Motor neuron (in vitro differentiated cells): ENCODE data around the gene OVCA2. TPM values are rescaled to one million over a fixed set of nuclear protein-coding genes. Genes with fewer than 3 reads are reported as not detected.

Experiments used
- ATAC-seq, 8 experiments: fragments of 200-7000 bp; cut with Tn5 transposase; replicated peaks in 6 of 8; 2 replicates each; pipeline ENCODE4 v1.8.0; 2021; ENCODE audit warnings: mild to moderate bottlenecking in 8 of 8, moderate library complexity in 8 of 8
- H3K27ac ChIP-seq, 2 donors: fragments of 250-450 bp; sonication (Bioruptor Pico); 2 replicates each; pipeline ENCODE4 v1.9.0; 2021; ENCODE audit warnings: antibody characterized with exemption in 2 of 2, mild to moderate bottlenecking in 2 of 2, moderate library complexity in 1 of 2
- H3K4me1 ChIP-seq, 2 donors: fragments of 250-450 bp; sonication (Bioruptor Pico); replicated peaks in 1 of 2; 2 replicates each; pipeline ENCODE4 v1.6.1; 2021; ENCODE audit warnings: antibody characterized with exemption in 2 of 2, mild to moderate bottlenecking in 2 of 2, moderate library complexity in 1 of 2
- H3K4me3 ChIP-seq, 5 donors: fragments of 250-450 bp; sonication (Bioruptor Pico); 2 replicates each; pipeline ENCODE4 v1.9.0; 2021; ENCODE audit warnings: antibody characterized with exemption in 5 of 5, mild to moderate bottlenecking in 5 of 5, moderate library complexity in 4 of 5
- WGBS, 10 experiments: fragments of 450-650 bp; shearing (Covaris generic); methylation state at CpG; one replicate each; pipeline ENCODE4 v1.0.0; 2022; 5-methylcytosine and 5-hydroxymethylcytosine counted together
- in situ Hi-C, 9 experiments: fragments of 400-800 bp; cut with MboI; loops; one replicate each; pipeline ENCODE4 v1.15.0; 2021; ENCODE audit warnings: low sequenced_read_pairs in 9 of 9, low pct_unique_long_range_greater_than_20kb in 2 of 9; ENCODE audit not compliant: unreplicated experiment in 9 of 9
- total RNA-seq, 8 experiments: library from RNA; unstranded; fragments of 300-600 nt; gene quantifications; 2 replicates each; pipeline versions ENCODE4 v1.2.3 to v1.2.4, GENCODE V29; 2022

OVCA2 gene
- total RNA-seq, 8 experiments from 2014 or later, result 10.1 to 28.5 (median 20.2) TPM

- 20 to 100% (median 85%) methylated on average over 1 to 10 of the region's 21 CpGs; no CpG with 5 or more reads in 3 of the 10 experiments for WGBS, 10 experiments
- peaks cover 0 to 5% of the 10 kb centered on the region in 2 donors for H3K4me1 ChIP-seq
- no peak for ATAC-seq
- in situ Hi-C loops, result loop anchor here in 5 of 9 experiments (10.0 to 25.0 kb wide), 2 partner anchors 178 to 185 kb away; no protein-coding TSS in a partner anchor
- H3K4me3 ChIP-seq, result no peak overlapping the region
- H3K27ac ChIP-seq, result no peak overlapping the region
These were observed 17.9 kb downstream of the OVCA2 start for GRCh38 chr17:2059547-2060384.

- WGBS, 10 experiments, result 93 to 100% methylated on average over 1 to 5 of the region's 6 CpGs; no CpG with 5 or more reads in 8 of the 10 experiments
- peaks cover 0 to 4% of the 10 kb centered on the region in 2 donors for H3K4me1 ChIP-seq
- no peak overlapping the region for H3K4me3 ChIP-seq
- H3K27ac ChIP-seq, result no peak overlapping the region
- ATAC-seq, result no peak
- in situ Hi-C loops, result loop anchor here in 3 of 9 experiments (25.0 kb wide), 1 partner anchor 177 kb away; no protein-coding TSS in a partner anchor
These were observed 18.5 kb downstream of the OVCA2 start for GRCh38 chr17:2060385-2060658.

- no peak overlapping the region for H3K4me3 ChIP-seq
- in situ Hi-C loops, result loop anchor here in 3 of 9 experiments (25.0 kb wide), 1 partner anchor 176 kb away; no protein-coding TSS in a partner anchor
- H3K27ac ChIP-seq, result no peak overlapping the region
- 57 to 100% (median 90%) methylated on average over 2 to 8 of the region's 21 CpGs; no CpG with 5 or more reads in 4 of the 10 experiments for WGBS, 10 experiments
- ATAC-seq, result peak in 2 of 8 experiments; percentile 0
- H3K4me1 ChIP-seq, result no peaks in the 10 kb centered on the region
These were observed 19.0 kb downstream of the OVCA2 start for GRCh38 chr17:2060681-2061440.

DNA sequence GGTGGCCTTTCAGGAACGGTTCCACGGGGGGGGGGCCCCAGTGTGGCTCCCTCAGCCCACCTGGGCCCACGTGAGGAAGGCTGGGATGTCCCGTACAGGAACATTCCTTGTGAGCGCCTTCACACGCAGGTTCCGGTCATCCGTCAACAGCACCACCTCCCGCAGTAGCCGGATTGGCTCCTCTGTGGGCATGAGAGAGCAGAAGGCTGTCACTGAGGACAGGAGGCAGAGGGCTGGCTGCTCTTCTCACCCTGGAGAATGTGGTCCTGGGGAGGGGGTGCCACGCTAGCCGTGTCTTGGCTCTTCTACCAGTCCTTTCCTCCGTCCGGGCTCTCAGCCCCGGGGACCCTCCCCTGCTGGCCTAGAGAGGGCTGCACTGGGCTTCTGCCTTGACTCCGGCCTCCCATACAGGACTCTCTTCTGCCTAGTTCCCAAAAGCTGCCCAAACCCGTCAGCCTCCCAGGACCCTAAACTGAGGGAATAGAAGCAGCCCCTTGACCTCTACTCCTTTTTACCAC, 19.7 kb downstream of the OVCA2 start:
- in situ Hi-C loops, result loop anchor here in 3 of 9 experiments (25.0 kb wide), 1 partner anchor 176 kb away; no protein-coding TSS in a partner anchor
- Histone ChIP-seq H3K4me3 (no peak overlapping the region), H3K4me1 (no peaks in the 10 kb centered on the region), H3K27ac (no peak overlapping the region)
- WGBS, 10 experiments, result 50 to 100% (median 93%) methylated on average over 1 to 6 of the region's 17 CpGs; no CpG with 5 or more reads in 5 of the 10 experiments
- ATAC-seq, result no peak

- ATAC-seq, result peak in 2 of 8 experiments; percentile 0 to 1
- Histone ChIP-seq H3K4me3 (no peak overlapping the region), H3K27ac (no peak overlapping the region), H3K4me1 (no peaks in the 10 kb centered on the region)
- WGBS, 10 experiments, result 0 to 83% (median 64%) methylated on average over 1 to 3 of the region's 11 CpGs; no CpG with 5 or more reads in 2 of the 10 experiments
- in situ Hi-C loops, result loop anchor here in 3 of 9 experiments (25.0 kb wide), 1 partner anchor 175 kb away; no protein-coding TSS in a partner anchor
These were observed 20.9 kb downstream of the OVCA2 start for GRCh38 chr17:2062571-2063183.

- in situ Hi-C loops, result loop anchor here in 3 of 9 experiments (25.0 kb wide), 1 partner anchor 174 kb away; no protein-coding TSS in a partner anchor
- no peak overlapping the region for H3K27ac ChIP-seq
- 62 to 100% (median 88%) methylated on average over 1 to 9 of the region's 16 CpGs; no CpG with 5 or more reads in 1 of the 10 experiments for WGBS, 10 experiments
- no peaks in the 10 kb centered on the region for H3K4me1 ChIP-seq
- no peak overlapping the region for H3K4me3 ChIP-seq
- peak in 2 of 8 experiments; percentile 9 for ATAC-seq
These were observed 21.7 kb downstream of the OVCA2 start for GRCh38 chr17:2063261-2064146.

GRCh38 chr17:2064147-2064489, 22.3 kb downstream of the OVCA2 start:
- H3K27ac ChIP-seq, result no peak overlapping the region
- H3K4me3 ChIP-seq, result no peak overlapping the region
- no peaks in the 10 kb centered on the region for H3K4me1 ChIP-seq
- ATAC-seq, result no peak
- WGBS, 10 experiments, result 50 to 94% (median 83%) methylated on average over 1 to 4 of the region's 5 CpGs; no CpG with 5 or more reads in 3 of the 10 experiments
- in situ Hi-C loops, result loop anchor here in 3 of 9 experiments (25.0 kb wide), 1 partner anchor 173 kb away; no protein-coding TSS in a partner anchor

DNA sequence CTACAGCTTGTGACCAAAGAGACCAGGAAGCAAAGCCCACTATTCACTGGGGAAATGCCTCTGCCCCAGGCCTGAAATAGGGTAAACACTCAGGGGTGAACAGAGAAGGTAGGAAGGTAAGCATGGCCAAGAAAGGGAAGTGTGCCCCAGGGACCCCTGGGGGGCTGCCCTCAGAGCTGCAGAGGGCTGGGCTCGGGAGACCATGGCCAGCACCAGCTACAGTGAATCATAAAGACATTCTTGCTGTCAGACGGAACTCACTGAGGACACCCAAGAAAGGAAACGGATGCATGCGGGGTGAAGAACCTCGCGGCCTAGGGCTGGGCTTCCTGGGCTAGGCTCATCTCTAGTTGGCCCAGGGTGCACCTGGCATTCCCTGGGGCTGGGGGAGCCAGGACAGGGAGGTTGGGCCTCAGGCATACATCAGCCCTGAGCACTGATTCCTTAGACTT, 22.7 kb downstream of the OVCA2 start:
- Histone ChIP-seq H3K27ac (no peak overlapping the region), H3K4me1 (no peaks in the 10 kb centered on the region), H3K4me3 (no peak overlapping the region)
- ATAC-seq, result peak in 3 of 8 experiments; percentile 1 to 8 (median 1)
- in situ Hi-C loops, result loop anchor here in 3 of 9 experiments (25.0 kb wide), 1 partner anchor 173 kb away; no protein-coding TSS in a partner anchor
- 72 to 97% methylated on average over 5 of the region's 6 CpGs; no CpG with 5 or more reads in 8 of the 10 experiments for WGBS, 10 experiments

- 83 to 100% (median 95%) methylated on average over 6 to 10 of the region's 24 CpGs; no CpG with 5 or more reads in 6 of the 10 experiments for WGBS, 10 experiments
- in situ Hi-C loops, result loop anchor here in 3 of 9 experiments (25.0 kb wide), 1 partner anchor 172 kb away; no protein-coding TSS in a partner anchor
- Histone ChIP-seq H3K27ac (no peak overlapping the region), H3K4me1 (no peaks in the 10 kb centered on the region), H3K4me3 (no peak overlapping the region)
- peak; percentile 11 to 73 (median 36) for ATAC-seq
These were observed 23.4 kb downstream of the OVCA2 start for GRCh38 chr17:2064980-2065785.

DNA sequence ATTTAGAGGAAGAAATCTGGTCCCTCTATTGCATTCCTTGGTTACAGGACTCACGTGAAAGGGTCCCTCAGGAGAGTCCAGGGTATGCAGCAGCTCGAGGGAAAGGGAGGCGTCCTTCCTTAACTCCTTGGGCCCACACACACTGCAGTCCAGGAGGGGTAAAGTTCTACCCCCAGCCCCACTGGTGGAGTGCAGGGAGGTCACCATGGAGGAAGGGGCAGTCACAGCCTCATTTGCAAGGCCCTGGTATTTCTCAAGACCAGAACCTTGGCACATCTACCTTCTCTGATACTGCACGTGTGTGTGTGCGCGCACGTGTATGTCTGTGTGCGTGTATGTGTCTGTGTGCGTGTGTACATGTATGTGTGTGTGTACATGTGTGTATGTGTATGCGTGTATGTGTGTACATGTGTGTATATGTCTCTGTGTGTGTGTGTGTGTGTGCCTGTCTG, 24.2 kb downstream of the OVCA2 start:
- Histone ChIP-seq H3K4me1 (no peaks in the 10 kb centered on the region), H3K4me3 (no peak overlapping the region), H3K27ac (no peak overlapping the region)
- WGBS, 10 experiments, result 33 to 100% (median 80%) methylated on average over 1 to 3 of the region's 10 CpGs; no CpG with 5 or more reads in 3 of the 10 experiments
- in situ Hi-C loops, result loop anchor here in 3 of 9 experiments (25.0 kb wide), 1 partner anchor 171 kb away; no protein-coding TSS in a partner anchor
- ATAC-seq, result no peak
